Measurements from ENCODE around the gene C2orf42.
"Not testable (repeated sequence)": the region's sequence is repeated elsewhere in the genome, so short reads cannot be mapped to it uniquely, and the experiment has no call there.

The C2orf42 gene

GRCh38 chr2:70188460-70188859 lies 2.4 kb downstream of the C2orf42 start:
- Histone ChIP-seq H3K27me3 (replicated peaks) (no peaks in the 10 kb centered on the region), H3K27ac (no peak overlapping the region), H3K36me3 (replicated peaks) (no peaks in the 10 kb centered on the region), H3K4me3 (ENCODE audit: low read depth, low read length) (no peak overlapping the region)
- no peak for DNase-seq
- in situ Hi-C loops (cut with HindIII; ENCODE audit: low pct_ligation_motif_present, low sequenced_read_pairs) = no loop called here
- TF ChIP-seq CTCF (IDR thresholded peaks at IDR 0.05; ENCODE audit: low read depth, low read length, missing control alignments) = no peak

GRCh38 chr2:70187170-70187569 lies 3.6 kb downstream of the C2orf42 start:
- H3K27ac ChIP-seq; H3K36me3 ChIP-seq (replicated peaks); H3K27me3 ChIP-seq (replicated peaks); DNase-seq; H3K4me3 ChIP-seq (ENCODE audit: low read depth, low read length); in situ Hi-C loops (cut with HindIII; ENCODE audit: low pct_ligation_motif_present, low sequenced_read_pairs): not testable (repeated sequence)

GRCh38 chr2:70182689-70183088 lies 8.1 kb downstream of the C2orf42 start:
- TF ChIP-seq CTCF (IDR thresholded peaks at IDR 0.05; ENCODE audit: low read depth, low read length, missing control alignments) = no peak
- H3K4me3 ChIP-seq (ENCODE audit: low read depth, low read length) = no peak overlapping the region

GRCh38 chr2:70181363-70181956 lies 9.4 kb downstream of the C2orf42 start:
- in situ Hi-C loops (cut with HindIII; ENCODE audit: low pct_ligation_motif_present, low sequenced_read_pairs) = no loop called here
- peaks cover 12% of the 10 kb centered on the region for H3K36me3 ChIP-seq (replicated peaks)
- H3K27ac ChIP-seq = no peak overlapping the region
- TF ChIP-seq CTCF (IDR thresholded peaks at IDR 0.05; ENCODE audit: low read depth, low read length, missing control alignments) = no peak
- H3K4me3 ChIP-seq (ENCODE audit: low read depth, low read length) = no peak overlapping the region
- no peak for DNase-seq
- H3K27me3 ChIP-seq (replicated peaks) = no peaks in the 10 kb centered on the region

More at GRCh38 chr2:70182689-70183088, 8.1 kb downstream of the C2orf42 start:
- peaks cover 11% of the 10 kb centered on the region for H3K36me3 ChIP-seq (replicated peaks)
- DNase-seq = no peak
- H3K27ac ChIP-seq = no peak overlapping the region
- no peaks in the 10 kb centered on the region for H3K27me3 ChIP-seq (replicated peaks)
- in situ Hi-C loops (cut with HindIII; ENCODE audit: low pct_ligation_motif_present, low sequenced_read_pairs) = no loop called here

- in situ Hi-C loops (cut with HindIII; ENCODE audit: low pct_ligation_motif_present, low sequenced_read_pairs) = no loop called here
- Histone ChIP-seq H3K27ac (no peak overlapping the region), H3K36me3 (replicated peaks) (peaks cover 28% of the 10 kb centered on the region), H3K27me3 (replicated peaks) (no peaks in the 10 kb centered on the region), H3K4me3 (ENCODE audit: low read depth, low read length) (no peak overlapping the region)
- no peak for TF ChIP-seq CTCF (IDR thresholded peaks at IDR 0.05; ENCODE audit: low read depth, low read length, missing control alignments)
- no peak for DNase-seq
Observed at GRCh38 chr2:70173520-70173919, 17.3 kb downstream of the C2orf42 start.

GRCh38 chr2:70169654-70170245 lies 21.1 kb downstream of the C2orf42 start:
- in situ Hi-C loops (cut with HindIII; ENCODE audit: low pct_ligation_motif_present, low sequenced_read_pairs) = not testable (repeated sequence)
- H3K36me3 ChIP-seq (replicated peaks) = peaks cover 21% of the 10 kb centered on the region

GRCh38 chr2:70161069-70161534 lies 29.7 kb downstream of the C2orf42 start:
- Histone ChIP-seq H3K27me3 (replicated peaks) (no peaks in the 10 kb centered on the region), H3K36me3 (replicated peaks) (peaks cover 19% of the 10 kb centered on the region), H3K4me3 (ENCODE audit: low read depth, low read length) (no peak overlapping the region), H3K27ac (no peak overlapping the region)
- DNase-seq = no peak
- in situ Hi-C loops (cut with HindIII; ENCODE audit: low pct_ligation_motif_present, low sequenced_read_pairs) = no loop called here
- TF ChIP-seq CTCF (IDR thresholded peaks at IDR 0.05; ENCODE audit: low read depth, low read length, missing control alignments) = no peak

More at GRCh38 chr2:70169654-70170245, 21.1 kb downstream of the C2orf42 start:
- not testable (repeated sequence) for H3K27me3 ChIP-seq (replicated peaks); H3K27ac ChIP-seq; DNase-seq; H3K4me3 ChIP-seq (ENCODE audit: low read depth, low read length)
